Measurements from ENCODE around the gene VASN.

VASN gene

GRCh38 chr16:4384509-4384942, 12.9 kb downstream of the VASN start:
- Histone ChIP-seq H3K9me3 (ENCODE audit: control insufficient read depth, insufficient read depth, low read length) (no peaks in the 10 kb centered on the region), H3K4me1 (ENCODE audit: control insufficient read depth, low read length) (no peaks in the 10 kb centered on the region), H3K9me2 (replicated peaks; ENCODE audit: control insufficient read depth, low read length) (no peaks in the 10 kb centered on the region), H3F3A (ENCODE audit: control insufficient read depth, insufficient read depth) (no peaks in the 10 kb centered on the region), H3K27me3 (ENCODE audit: control insufficient read depth, low read length) (no peaks in the 10 kb centered on the region), H4K20me1 (ENCODE audit: control insufficient read depth, insufficient read depth, low read depth, low read length) (no peaks in the 10 kb centered on the region), H3K4me3 (ENCODE audit: low read length) (no peak overlapping the region), H3K79me2 (ENCODE audit: control insufficient read depth, low read length) (no peaks in the 10 kb centered on the region), H3K36me3 (ENCODE audit: control insufficient read depth, low read length) (peaks cover 11% of the 10 kb centered on the region), H3K4me2 (ENCODE audit: low read length) (no peak overlapping the region), H3K27ac (ENCODE audit: low read depth, low read length) (no peak overlapping the region)
- no peak for TF ChIP-seq EZH2phosphoT487 (IDR thresholded peaks at IDR 0.05; ENCODE audit: borderline replicate concordance, low read length)
- no peak for TF ChIP-seq CTCF (IDR thresholded peaks at IDR 0.05; ENCODE audit: low read depth, low read length, poor library complexity, severe bottlenecking)

GRCh38 chr16:4385066-4385788, 13.6 kb downstream of the VASN start:
- Histone ChIP-seq H3K27me3 (ENCODE audit: control insufficient read depth, low read length) (no peaks in the 10 kb centered on the region), H3K9me2 (replicated peaks; ENCODE audit: control insufficient read depth, low read length) (no peaks in the 10 kb centered on the region), H3F3A (ENCODE audit: control insufficient read depth, insufficient read depth) (no peaks in the 10 kb centered on the region), H3K9me3 (ENCODE audit: control insufficient read depth, insufficient read depth, low read length) (no peaks in the 10 kb centered on the region), H3K36me3 (ENCODE audit: control insufficient read depth, low read length) (peaks cover 18% of the 10 kb centered on the region), H3K4me2 (ENCODE audit: low read length) (no peak overlapping the region), H3K4me1 (ENCODE audit: control insufficient read depth, low read length) (no peaks in the 10 kb centered on the region), H3K4me3 (ENCODE audit: low read length) (no peak overlapping the region), H3K27ac (ENCODE audit: low read depth, low read length) (no peak overlapping the region), H4K20me1 (ENCODE audit: control insufficient read depth, insufficient read depth, low read depth, low read length) (no peaks in the 10 kb centered on the region), H3K79me2 (ENCODE audit: control insufficient read depth, low read length) (no peaks in the 10 kb centered on the region)
- TF ChIP-seq EZH2phosphoT487 (IDR thresholded peaks at IDR 0.05; ENCODE audit: borderline replicate concordance, low read length) (no peak), CTCF (IDR thresholded peaks at IDR 0.05; ENCODE audit: low read depth, low read length, poor library complexity, severe bottlenecking) (no peak)

- Histone ChIP-seq H3F3A (ENCODE audit: control insufficient read depth, insufficient read depth) (no peaks in the 10 kb centered on the region), H3K27ac (ENCODE audit: low read depth, low read length) (no peak overlapping the region), H3K4me2 (ENCODE audit: low read length) (no peak overlapping the region), H3K4me1 (ENCODE audit: control insufficient read depth, low read length) (no peaks in the 10 kb centered on the region), H3K27me3 (ENCODE audit: control insufficient read depth, low read length) (no peaks in the 10 kb centered on the region), H3K4me3 (ENCODE audit: low read length) (no peak overlapping the region), H3K79me2 (ENCODE audit: control insufficient read depth, low read length) (no peaks in the 10 kb centered on the region), H4K20me1 (ENCODE audit: control insufficient read depth, insufficient read depth, low read depth, low read length) (no peaks in the 10 kb centered on the region), H3K9me3 (ENCODE audit: control insufficient read depth, insufficient read depth, low read length) (no peaks in the 10 kb centered on the region), H3K9me2 (replicated peaks; ENCODE audit: control insufficient read depth, low read length) (no peaks in the 10 kb centered on the region), H3K36me3 (ENCODE audit: control insufficient read depth, low read length) (peaks cover 24% of the 10 kb centered on the region)
- TF ChIP-seq CTCF (IDR thresholded peaks at IDR 0.05; ENCODE audit: low read depth, low read length, poor library complexity, severe bottlenecking) (no peak), EZH2phosphoT487 (IDR thresholded peaks at IDR 0.05; ENCODE audit: borderline replicate concordance, low read length) (no peak)
These were observed 14.3 kb downstream of the VASN start for GRCh38 chr16:4385789-4386450.

All from DOHH2 (cell line).